GM19467 (cell line): ENCODE measurements around the gene AGBL1.
"Not testable (repeated sequence)": the region's sequence is repeated elsewhere in the genome, so short reads cannot be mapped to it uniquely, and the experiment has no call there.

ENCODE experiments used
- ATAC-seq: cut with Tn5 transposase; IDR thresholded peaks from one replicate; pipeline ENCODE4 v1.9.1; 2021; ENCODE audit warnings: mild to moderate bottlenecking, moderate library complexity; ENCODE audit not compliant: unreplicated experiment

The AGBL1 gene

GRCh38 chr15:86488046-86488445, 408.4 kb downstream of the AGBL1 start:
- no peak for ATAC-seq

GRCh38 chr15:86489981-86490380, 410.3 kb downstream of the AGBL1 start:
- ATAC-seq: no peak

- no peak for ATAC-seq
These were observed 411.4 kb downstream of the AGBL1 start for GRCh38 chr15:86491118-86491517.

- ATAC-seq: no peak
These were observed 414.2 kb downstream of the AGBL1 start for GRCh38 chr15:86493884-86494283.

GRCh38 chr15:86494475-86494874, 414.8 kb downstream of the AGBL1 start:
- no peak for ATAC-seq

- ATAC-seq: no peak
These were observed 422.6 kb downstream of the AGBL1 start for GRCh38 chr15:86502301-86502700.

GRCh38 chr15:86505951-86506350, 426.3 kb downstream of the AGBL1 start:
- no peak for ATAC-seq

- no peak for ATAC-seq
These were observed 426.7 kb downstream of the AGBL1 start for GRCh38 chr15:86506401-86506800.

- no peak for ATAC-seq
These were observed 436.0 kb downstream of the AGBL1 start for GRCh38 chr15:86515625-86516024.

GRCh38 chr15:86522721-86523120, 443.1 kb downstream of the AGBL1 start:
- ATAC-seq: no peak

GRCh38 chr15:86526938-86527690, 447.4 kb downstream of the AGBL1 start:
- no peak for ATAC-seq

- not testable (repeated sequence) for ATAC-seq
These were observed 448.4 kb downstream of the AGBL1 start for GRCh38 chr15:86528094-86528493.

- ATAC-seq: no peak
These were observed 458.5 kb downstream of the AGBL1 start for GRCh38 chr15:86538141-86538540.

GRCh38 chr15:86540840-86541467, 461.3 kb downstream of the AGBL1 start:
- no peak for ATAC-seq

GRCh38 chr15:86541540-86541939, 461.9 kb downstream of the AGBL1 start:
- no peak for ATAC-seq

- no peak for ATAC-seq
These were observed 470.4 kb downstream of the AGBL1 start for GRCh38 chr15:86550075-86550474.

GRCh38 chr15:86553108-86553507, 473.4 kb downstream of the AGBL1 start:
- no peak for ATAC-seq

- no peak for ATAC-seq
These were observed 475.4 kb downstream of the AGBL1 start for GRCh38 chr15:86555098-86555497.

- no peak for ATAC-seq
These were observed 476.3 kb downstream of the AGBL1 start for GRCh38 chr15:86555939-86556338.

- ATAC-seq: no peak
These were observed 476.8 kb downstream of the AGBL1 start for GRCh38 chr15:86556396-86557017.

- ATAC-seq: no peak
These were observed 477.4 kb downstream of the AGBL1 start for GRCh38 chr15:86557018-86557550.

GRCh38 chr15:86558252-86558651, 478.6 kb downstream of the AGBL1 start:
- ATAC-seq: no peak
